Daoy (cell line): ENCODE results near the gene ASTL. TPM values are rescaled to one million over a fixed set of nuclear protein-coding genes. Genes with fewer than 3 reads are reported as not detected.
"Not testable (repeated sequence)": the region's sequence is repeated elsewhere in the genome, so short reads cannot be mapped to it uniquely, and the experiment has no call there.

Source experiments
- DNase-seq: peaks from one replicate; pipeline ENCODE4 v3.0.0-alpha.2; 2015; ENCODE audit warnings: low read depth
- total RNA-seq: library from RNA; depleted of rRNA; stranded (reverse); fragments of >200 nt; shearing (Covaris generic); gene quantifications from 2 replicates; pipeline ENCODE4 v1.2.3, GENCODE V29; 2014

The ASTL gene
- total RNA-seq, 1 experiment from 2014 or later, result not detected

DNA sequence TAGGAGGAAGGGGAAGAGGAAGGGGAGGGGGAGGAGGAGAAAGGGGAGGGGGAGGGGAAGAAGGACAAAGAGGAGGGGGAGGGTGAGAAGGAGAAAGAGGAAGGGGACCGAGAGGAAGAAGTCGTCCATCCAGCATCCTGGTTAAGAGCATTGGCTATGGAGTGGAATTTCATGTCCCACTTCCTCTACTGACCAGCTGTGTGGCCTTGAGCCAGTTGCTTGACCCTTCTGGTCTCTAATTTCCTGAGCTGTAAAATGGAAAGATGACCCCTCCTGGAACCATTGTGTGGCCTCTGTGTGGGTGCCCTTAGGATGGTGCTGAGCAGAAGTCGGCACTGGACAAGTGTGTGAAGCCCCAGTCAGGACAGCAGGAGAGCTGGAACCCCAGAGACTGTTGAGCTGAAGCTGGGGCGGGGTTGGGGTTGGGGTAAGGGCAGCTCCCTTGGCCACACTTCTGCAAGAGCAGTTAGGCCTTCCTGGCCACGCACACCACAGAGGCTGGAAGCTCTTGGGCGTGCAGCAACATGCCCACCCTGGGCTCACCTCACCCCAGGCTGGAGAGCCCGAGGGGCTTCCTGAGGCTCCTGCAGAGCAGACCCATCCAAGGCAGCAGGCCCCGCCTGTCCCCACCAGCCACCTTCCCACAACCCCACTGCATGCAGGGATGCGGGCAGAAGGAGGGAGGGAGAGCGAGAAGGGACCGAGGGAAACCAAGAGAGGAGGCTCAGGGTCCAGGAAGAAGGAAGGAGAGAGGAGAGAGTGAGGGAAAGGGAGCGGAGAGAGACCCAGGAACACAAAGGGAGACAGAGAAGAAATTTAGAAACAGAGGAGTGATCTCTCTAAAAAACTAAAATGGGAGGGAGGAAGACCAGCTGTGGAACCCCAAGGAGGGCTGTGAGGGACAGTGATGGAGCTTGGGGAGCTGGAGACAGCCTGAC lies 38.2 kb downstream of the ASTL start:
- DNase-seq, result no peak

DNA sequence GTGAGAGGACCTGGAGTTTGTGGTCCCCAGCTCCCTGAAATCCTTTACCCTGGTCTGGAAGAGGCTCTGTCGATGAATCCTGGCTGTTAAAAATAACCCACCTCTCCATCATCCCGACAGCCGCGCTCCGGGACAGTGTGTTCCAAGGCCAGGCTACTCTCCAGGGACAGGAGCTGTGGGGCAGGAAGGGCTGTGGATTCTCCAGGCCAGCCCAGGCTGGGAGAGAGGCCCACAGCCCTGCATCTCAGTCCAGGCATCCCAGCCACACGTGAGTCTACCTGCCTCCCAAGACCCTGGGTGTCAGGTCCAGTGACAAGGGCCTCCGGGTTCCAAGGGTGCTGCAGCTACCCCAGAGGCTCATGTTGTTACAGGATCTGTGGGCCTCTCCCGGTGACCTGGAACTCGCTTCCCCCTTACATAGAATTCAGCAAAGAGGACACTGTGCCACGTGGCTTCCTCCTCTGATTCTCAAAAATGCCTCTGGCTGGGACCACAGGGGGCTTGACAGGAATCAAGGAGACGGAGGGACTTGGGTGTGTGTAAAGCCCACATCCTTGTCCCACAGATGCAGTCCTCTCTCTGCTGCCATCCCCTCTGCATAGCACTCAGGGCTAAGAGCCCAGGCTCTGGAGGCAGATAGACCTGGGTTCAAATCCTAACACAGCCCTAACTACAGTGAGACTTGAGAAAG lies 39.3 kb downstream of the ASTL start:
- DNase-seq, result no peak

DNA sequence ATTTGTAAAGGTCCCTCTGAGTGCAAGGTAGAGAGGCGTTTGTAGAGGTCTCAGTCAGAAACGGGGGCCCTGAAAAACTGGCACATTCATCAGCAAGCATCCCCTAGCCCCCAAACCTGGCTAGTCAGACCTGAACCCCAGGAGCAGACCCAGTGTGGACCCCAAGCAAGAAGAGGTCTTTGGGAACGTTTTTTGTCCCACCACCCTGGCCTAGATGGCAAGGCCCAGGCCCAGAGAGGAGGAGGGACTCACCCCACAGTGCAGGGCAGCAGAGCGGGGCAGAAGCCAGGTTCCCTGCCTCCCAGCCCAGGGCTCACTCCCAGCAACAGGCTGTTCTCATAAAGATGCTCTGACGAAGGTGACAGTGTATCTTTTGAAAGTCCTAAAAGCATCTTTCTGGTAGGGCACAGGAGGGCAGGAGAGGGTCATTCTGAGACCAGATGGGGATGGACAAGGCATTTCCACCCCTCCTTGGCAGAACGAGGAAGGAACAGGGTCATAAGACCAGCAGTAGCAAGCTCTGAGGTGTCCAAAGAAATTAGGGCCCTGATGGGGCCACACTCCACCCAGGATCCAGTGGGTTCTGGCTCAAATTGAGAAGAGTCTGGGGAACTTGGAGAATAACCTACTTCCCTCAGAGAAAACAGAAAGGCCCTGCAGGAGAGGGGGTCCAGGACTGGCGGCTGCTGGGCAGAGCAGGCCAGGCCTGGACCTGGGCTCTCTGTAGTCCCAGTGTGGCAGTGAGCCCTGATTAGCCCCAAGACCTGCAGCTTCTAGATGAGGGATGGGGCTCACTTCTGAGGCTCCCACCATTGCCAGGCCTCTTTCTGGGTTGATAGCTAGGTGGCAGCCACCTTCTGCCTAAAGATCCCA lies 40.1 kb downstream of the ASTL start:
- DNase-seq, result no peak

DNA sequence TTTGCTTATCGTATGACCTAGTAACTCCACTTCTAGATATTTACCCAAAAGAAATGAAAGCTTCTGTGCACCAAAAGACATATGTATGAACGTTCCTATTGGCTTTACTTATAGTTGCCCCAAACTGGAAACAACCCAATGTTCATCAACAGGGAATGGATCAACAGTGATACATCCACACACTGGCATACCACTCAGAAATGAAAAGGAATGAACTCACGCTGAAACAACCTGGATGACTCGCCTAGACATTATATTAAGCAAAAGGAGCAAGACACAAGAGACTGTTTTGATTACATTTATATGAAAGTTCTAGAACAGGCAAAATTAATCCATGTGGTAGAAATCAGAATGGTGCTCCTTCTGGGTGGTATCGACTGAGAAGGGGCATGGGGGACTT lies 40.9 kb downstream of the ASTL start:
- DNase-seq, result no peak

DNA sequence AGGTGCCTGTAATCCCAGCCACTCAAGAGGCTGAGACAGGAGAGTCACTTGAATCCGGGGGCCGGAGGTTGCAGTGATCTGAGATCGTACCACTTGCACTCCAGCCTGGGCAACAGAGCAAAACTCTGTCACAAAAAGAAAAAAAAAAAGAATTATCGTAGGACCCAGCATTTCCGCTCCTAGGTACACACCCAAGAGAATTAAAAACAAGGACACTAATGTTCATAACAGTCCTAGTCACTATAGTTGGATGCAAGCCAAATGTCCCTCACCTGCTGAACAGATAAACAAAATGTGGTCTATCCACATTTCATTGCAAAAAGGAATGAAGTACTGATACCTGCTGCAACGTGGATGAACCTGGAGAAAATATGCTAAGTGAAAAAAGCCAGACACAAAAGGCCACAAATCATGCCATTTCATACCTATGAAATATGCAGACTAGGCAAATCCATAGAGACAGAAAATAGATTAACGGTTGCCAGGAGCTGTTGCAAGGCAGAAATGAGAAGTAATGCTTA lies 43.1 kb downstream of the ASTL start:
- DNase-seq, result no peak

DNA sequence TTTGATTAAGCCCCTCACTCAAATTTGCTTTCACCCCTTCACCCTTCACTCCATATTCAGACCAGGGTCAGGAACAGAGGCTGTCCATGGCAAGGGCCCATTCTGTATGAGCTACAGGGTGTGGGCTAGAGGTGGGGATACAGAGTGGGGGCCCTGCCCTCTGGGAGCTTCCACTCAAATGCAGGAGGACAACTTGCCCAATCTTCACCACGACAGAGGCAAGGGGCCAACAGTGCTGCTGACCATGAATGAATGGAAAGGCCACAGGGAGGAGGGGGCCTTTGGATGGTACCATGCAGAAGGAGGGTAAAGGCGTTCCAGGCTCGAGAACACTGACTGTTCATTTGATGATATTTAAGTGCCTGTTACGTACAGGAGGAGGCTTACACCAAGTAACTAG lies 44.8 kb downstream of the ASTL start:
- DNase-seq, result no peak

DNA sequence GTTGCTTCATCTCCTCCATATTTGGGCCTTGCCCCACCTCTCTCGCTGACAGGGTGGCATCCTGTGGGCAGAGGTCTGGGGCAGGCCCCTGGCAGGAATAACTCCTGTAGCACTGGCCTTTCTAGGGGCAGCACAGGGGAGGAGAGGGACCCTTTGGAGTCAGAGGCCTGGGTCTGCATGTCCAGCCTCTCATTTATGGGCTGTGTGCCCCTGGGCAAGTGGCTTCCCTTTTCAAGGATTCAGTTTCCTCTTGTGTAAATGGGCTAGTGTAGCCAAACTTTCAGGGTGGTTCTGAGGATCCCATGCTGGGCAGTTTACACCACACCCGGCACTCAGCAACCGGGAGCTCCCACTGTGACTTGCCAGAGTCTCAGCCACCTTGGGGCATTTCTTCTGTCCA lies 45.4 kb downstream of the ASTL start:
- no peak for DNase-seq

DNA sequence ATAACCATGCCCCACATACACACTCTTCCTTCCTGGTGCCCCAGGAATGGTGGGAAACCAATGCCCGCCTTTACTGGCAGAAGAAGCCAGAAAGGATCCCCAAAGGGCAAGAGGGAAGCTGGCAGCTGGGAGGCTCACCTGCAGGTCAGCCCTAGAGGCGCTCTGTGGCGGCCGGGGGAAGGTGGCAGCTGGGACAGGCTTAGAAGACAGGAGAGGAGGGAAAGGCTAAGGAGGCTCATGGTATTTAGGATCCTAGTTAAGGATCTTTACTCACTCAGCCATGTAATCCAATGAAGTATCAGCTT lies 45.8 kb downstream of the ASTL start:
- no peak for DNase-seq

DNA sequence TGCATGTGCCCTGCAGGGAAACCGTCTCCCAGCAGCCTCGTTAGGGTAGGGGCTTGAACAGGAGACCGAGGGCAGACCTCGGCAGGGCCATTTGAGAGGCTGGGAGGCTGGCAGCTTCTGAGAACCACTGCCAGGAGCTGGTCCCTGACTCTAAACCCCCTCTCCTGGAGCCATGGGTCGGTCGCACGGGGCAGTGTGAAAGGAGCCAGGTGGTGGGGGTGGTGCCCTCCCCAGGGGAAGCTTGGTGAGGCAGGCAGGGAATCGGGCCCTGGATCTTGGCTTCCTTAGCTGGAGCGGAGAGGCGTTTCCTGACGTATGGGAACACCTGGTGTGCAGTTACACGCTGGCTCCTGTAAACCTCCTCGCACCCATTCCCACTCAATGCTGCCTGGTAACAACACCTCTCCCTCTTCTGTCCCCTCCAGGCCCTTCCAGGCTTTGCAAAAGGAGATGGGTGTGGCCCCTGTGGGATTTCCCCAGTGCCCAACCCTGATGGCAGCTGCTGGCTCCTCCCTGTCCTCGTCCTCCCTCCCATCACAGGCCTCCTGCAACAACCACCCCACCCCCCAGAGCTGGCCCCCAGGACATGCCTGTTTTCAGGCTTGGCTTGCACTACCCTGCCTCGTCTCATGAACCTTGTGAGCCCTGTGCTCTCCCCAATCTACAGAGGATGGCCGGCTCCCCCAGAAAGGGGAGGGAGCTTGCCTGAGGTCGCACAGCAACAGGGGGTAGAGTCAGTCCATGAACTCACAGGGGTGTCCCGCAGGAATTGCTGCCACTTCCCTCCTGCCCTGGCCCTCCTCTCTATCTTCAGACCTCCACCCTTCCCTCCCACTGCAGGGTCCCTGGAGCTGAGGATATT lies 46.4 kb downstream of the ASTL start:
- DNase-seq, result peak; percentile 26

DNA sequence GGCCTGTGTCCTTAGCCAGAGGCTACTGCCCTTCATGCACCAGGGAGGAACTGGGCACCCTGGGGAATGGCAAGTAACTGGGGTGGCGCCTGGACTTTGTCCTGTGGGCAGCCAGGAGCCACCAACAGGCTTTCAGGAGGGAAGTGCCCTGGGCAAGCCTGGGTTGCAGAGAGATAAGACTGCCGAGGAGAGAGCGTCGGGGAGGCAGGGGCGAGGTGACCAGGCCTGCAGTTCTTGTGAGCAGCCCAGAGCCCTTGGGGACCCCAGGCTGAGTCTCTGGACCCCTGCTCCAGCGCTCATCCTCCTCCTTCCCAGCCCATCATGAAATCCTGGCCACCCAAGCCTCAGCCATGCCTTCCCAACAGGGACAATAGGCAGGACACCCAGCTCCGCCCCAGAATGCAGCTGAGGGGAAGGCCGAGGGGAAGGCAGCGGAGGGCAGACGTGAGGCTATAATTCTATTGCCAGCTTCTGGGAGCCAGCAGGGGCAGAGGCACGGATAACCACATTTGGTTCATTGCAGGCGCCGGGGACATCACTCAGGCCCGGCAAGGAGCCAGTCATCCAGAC lies 47.1 kb downstream of the ASTL start:
- no peak for DNase-seq

DNA sequence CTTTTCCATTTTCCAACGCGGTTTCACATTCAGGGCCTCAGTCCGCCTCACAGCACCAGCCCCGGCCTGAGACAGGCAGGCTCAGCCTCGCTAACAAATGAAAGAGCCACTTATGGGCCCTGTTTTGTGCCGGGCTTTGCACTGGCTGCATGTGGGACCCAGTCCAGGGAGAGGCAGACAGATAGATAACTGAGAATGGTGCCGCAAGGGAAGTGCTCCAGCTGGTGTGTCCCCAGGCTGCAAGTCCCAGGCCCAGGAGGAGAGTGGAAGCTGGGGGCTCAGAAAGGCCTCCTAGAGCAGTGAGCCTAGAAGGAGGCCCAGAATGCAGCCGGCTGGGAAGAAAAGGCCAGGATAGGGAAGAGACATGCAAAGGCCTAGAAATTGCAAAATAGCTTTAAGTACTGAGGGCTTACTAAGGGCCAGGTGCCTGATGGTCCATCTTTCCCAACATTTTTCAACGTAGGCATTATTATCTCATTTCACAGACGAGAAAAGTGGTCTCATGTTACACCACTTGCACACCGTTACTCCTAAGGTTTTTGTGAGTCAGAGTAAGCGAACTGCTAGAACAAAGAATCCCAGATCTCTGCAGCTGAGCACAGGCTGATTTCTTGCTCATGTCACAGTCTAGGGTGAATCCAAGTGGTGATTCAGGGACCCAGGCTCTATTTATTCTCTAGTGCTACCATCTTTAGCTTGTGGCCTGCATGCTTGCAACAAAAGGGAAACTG lies 47.9 kb downstream of the ASTL start:
- DNase-seq, result no peak

DNA sequence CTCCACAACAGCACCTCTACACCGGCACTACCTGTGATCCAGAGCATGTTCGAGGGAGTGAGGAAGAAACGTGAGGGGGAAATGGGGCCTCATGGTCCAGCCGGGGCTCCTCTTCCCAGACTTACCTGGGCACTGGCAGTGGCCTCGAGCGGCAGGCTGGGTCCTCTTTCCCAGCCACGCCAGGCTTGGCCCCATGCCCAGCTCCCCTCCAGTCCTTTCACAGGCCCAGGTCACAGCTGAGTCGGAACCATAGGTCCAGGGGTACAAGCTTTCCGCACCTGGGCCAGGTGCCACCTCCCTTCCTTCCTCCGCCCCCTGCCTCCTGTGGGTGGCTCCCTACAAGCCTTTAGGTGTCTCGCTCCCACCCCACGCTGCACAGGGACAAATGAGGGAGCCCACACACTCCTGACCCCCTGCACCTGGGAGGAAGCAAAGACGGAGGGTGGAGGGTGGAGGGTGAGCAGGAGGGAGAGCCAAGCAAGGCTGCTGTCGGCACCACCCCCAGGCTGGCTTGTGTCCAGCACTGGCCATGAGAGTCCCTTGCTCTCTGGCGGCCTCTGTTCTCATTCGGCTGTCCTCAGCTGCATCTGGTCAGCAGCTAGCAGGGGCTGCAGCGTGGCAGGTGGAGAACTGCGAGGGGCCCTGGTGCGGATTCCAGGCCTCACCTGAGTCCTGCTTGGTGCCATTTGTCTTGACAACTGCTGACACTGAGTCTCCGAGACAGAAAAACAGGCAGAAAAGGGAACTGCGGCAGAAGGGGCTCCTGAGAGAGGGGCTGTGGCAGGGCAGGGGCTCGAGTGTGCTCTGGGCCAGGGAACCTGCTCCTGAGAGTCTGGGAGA lies 48.7 kb downstream of the ASTL start:
- no peak for DNase-seq

DNA sequence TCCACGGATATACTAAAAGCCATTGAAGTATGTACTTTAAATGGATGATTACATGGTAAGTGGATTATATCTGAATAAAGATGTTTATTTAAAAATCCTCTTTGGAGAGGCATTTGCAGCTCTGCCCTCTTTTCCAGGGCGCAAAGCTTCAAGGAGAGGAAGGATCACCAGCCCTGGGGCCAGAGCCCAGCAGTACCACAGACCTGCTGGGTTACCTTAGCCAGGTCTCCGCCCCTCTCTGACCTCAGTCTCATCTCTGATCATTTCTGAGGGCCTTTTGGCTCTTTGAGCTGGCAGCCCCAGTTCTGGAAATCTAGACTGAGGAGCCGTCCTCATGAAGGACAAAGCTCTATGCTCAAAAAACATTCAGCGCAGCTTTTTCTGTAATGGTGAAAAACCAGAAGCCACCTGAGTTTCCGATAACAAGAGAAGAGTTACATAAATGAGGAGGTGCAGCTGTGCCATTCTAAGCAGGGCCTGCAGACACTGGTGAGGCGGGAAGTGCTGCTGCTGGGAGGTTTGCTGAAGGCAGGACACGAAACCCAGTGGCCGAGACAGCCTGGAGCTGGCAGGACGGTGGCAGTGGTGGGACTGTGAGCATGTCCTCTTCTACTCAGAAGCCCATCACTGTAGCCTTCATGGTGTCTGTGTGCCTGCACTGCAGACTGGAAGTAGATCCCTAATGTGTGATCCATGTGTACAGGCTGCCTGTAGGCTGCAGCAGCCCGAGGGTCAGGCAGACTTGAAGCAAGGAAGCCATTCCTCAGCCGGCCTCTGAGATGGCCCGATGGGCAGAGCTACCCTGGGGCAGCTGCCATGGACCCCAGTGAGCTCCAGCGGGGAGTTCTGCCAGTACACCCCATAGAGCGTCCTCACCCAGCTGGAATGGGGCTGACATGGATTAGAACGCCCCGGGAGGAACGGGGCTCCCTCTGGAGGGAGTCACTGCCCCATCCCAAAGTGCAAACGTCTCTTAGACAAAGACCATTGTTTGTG lies 49.7 kb downstream of the ASTL start:
- DNase-seq, result no peak

DNA sequence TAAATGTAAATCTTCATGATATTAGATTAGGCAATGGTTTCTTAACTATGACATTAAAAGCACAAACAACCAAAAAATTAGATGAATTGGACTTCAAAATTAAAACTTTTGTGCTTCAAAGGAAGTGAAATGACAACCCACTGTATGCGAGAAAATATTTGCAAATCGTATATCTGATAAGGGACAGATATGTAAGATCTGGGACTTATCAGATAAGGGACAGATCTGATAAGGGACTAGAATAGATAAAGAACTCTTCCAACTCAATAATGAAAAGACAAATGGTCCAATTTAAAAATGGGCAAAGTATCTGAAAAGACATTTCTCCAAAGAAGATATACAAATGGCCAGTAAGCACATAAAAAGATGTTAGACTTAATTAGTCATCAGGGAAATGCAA lies 51.2 kb downstream of the ASTL start:
- no peak for DNase-seq

DNA sequence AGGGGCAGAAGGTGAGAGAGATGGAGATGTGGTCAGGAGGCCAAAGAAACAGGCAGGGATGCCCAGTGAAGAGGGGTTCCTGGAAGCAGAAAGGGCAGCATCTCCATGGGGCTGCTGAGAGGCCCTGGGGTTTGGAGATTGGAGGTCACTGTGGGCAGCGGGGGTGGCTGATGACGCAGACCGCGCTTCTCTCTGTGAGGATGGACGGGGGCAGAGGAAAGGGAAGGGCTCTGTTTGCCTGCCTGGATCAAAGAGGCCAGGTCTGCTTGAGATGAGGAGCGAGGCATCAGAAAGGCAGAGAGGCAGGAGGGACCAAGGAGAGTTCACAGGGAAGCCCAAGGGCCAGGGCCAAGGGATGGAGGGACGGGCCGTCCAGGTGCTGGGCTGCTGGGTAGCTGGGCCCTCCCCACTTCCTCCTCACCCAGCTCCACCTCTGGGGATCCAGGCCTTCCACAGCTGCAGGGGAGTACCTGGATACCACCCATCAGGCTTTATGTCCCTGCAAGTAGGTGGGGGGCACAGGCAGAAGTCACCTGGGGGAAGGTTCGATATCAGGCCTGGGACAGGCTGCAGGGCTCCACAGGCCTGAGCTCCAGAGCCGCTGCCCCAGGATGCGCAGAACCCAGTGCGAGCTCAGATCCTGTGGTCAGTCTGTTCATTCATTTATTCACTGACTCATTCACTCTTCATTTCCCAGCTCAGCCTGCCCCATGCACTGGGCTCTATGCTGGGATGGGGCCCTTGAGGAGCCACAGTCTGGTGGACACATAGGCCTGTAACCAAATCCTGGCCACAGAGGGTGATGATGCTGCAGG lies 52.6 kb downstream of the ASTL start:
- DNase-seq, result no peak

DNA sequence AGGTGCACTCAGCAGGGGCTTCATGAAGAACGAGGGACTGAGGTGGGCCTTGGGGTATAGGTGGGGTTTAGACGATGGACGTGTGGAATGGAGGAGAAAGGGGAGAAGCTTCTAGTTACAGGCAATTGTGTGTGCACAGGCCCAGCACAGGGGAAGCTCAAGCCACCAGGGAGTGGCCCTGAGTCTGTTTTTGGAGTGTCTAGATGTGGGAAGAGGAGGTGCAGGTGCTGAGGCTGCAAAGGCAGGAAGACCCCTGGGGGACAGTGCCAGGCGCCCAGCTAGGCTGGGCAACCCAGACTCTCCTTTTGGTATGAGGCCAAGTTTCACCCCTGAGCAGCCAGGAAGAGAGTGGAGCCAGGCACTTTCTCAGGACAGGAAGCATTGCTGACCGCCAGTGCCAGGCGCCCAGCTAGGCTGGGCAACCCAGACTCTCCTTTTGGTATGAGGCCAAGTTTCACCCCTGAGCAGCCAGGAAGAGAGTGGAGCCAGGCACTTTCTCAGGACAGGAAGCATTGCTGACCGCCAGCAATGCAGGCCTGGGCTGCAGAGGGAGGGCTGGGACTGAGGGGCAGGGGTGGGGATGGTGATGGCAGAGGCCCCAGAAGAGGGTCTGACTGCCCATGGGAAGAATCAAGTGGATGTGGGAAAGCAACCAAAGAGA lies 53.3 kb downstream of the ASTL start:
- not testable (repeated sequence) for DNase-seq
